Ovary (tissue), 3 donors: ENCODE measurements around the gene SCYGR5.

Experiments used
- CTCF ChIP-seq, 3 donors: fragments of 450-650 bp in 2 of 3; fragments of 200-600 bp in 1 of 3; IDR thresholded peaks; one replicate each; pipeline versions ENCODE4 v1.5.1 to v1.8.0; 2016 to 2022; ENCODE audit warnings: antibody characterized with exemption in 3 of 3, mild to moderate bottlenecking in 1 of 3
- EP300 ChIP-seq: sonication (generic); formaldehyde crosslinking; IDR thresholded peaks from one replicate; pipeline ENCODE4 v1.6.1; 2017; ENCODE audit warnings: antibody characterized with exemption
- donor health status: DM: no; HTN: no; CAD: no.

GRCh38 chr2:227677928-227678327 lies 11.3 kb downstream of the SCYGR5 start:
- TF ChIP-seq EP300 (no peak), CTCF (IDR thresholded peaks at IDR 0.05) (no peak)
